IPS-NIHi7 (cell line): ENCODE data around the gene SDHA.
"Not testable (repeated sequence)": the region's sequence is repeated elsewhere in the genome, so short reads cannot be mapped to it uniquely, and the experiment has no call there.

Source experiments
- DNase-seq: peaks from one replicate; pipeline ENCODE4 v3.0.0; 2012; ENCODE audit warnings: mixed read lengths; ENCODE audit errors: extremely low spot score

SDHA gene

DNA sequence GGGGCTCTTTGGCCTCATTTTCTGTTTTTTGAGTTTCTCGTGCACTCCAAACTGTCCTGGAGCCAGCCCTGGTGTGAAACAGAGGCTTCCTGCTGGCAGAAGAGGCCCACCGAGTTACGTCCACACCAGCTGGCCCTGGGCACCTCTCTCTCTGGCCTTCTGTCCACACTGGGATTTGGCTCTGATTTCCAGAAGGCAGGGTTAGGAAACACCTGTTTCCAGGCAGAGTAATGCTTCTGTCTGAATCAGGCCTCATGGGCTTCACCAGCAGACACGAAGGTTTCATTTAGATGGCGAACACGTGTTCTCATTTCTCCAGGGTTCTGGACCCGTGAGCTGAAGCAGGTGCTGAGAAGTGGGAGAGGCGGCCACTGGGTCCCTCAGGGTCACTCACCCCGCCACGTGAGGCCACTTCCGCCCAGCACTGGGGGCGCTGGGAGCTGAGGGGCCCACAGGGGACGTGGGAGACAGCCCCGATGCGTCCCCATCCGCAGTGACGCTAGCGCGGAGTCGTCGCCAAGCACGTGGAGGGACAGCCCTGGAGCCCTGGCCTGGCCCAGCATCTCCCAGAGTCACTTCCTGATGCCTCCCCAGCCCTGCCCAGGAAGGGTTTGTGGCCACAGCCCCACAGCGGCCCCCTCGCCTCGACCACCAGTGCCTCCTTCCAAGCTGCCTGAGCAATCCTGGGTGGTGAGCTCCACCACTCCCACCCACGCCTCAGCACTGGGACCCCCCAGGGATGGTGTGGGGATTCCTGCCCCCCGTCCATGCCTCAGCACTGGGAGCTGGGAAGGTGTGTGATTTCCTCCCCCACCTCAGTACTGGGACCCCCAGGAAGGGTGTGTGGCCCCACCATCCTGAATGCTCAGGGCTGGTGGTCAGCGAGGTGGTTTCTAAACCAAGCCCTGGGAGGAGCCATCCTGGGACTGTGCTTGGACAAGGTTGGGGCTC, 31.8 kb upstream of the SDHA start:
- DNase-seq = no peak

DNA sequence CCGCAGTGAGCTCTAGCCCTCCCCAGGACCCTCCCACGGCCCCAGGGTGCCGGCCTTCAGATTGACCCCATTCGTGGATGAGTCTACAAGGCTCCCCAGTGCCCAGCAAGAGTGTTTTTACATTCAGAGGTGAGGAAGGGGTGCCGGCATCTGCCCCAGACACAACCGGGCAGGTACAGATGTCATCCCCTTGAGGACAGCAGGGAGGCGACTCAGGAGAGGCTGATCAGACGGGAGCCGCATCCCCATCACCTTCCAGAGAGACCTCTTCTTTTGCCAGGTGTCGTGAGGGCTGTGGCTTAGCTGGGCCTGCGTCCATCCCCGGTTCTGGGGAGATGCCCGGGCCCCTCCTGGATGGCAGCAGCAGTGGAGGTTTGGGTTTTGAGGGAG, 31.1 kb upstream of the SDHA start:
- no peak for DNase-seq

DNA sequence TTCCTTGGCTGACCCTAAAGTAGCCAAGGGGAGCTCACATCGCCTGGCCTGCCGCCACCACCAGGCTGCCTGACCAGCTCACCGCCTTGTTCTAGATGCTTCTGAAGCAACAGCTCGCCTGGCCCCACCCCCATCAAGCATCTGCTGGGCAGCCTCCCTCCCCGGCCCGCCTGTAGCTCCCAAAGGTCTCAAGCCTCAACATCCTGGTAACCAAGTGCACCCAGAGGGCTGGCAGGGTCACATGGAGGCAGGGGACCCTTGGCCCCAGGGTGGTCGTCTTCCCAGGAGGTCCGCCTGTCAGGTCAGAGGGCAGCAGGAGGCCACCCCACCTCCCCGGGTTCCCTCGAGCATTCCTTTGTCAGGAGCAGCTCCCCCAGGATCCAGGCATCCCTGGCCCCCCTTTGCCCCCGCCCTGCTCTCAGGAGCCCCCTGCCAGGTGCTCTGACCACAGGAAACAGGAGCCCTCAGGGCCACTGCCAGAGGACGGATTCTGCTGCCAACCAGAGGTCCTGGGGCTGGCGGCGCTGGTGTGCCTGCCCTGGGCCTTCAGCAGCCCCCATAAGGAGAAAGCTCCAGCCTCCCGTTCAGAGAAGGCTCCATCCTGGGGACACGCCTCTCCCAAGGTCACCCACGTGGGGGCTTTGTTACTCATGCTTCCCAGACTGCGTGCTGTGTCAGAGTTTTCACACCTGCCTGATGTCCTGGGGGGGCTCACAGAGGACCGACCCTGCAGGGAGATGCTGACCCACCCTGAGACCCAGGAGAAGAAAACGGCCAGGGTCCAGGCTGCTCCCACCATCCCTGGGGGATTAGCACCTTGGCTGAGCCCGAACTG, 30.3 kb upstream of the SDHA start:
- no peak for DNase-seq

DNA sequence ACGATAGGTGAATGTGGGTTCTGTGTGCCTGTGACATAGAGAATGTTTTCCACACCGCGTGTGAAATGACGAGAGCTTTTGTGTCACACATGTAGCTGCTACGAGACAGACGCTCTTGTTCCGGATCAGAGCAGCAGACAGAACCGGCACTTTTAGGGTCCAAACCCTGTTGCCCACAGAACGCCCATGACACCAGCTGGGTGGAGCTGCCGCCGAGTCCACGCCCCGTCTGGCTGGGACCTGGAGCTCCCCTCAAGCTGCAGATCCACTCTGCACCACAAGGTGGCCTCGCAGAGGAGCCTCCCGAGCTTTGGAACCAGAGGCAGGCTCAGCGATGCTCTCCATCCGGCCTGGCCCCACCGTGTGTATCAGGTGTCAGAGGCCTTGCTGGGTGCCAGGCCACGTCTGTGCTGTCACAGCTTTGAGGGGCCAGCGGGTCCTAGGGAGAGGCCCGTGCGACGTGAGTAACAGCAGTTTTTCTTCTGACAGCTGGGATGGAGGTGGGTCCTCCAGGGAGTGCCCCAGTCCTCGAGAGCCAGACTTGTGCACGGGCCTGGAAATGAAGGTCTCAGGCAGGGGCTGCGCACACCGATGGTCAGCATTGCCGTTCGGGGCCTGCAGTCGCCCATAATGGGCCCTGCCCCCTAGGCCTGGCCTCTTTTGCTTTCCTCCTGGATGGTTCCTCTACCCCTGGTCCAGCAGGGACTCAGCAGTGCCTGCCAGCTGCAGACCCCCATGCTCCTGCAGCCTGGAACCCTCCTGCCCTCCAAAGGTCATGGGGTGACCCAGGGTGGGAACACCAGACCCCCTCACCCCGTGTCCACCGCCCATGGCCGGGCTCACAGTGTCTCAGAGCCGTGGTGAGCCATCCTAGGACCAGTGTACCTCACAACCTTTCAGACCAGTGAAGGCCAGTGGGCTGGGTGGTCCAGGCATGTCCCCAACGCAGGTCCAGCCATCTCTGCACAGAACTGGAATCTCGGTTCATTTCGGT, 29.3 kb upstream of the SDHA start:
- DNase-seq = peak; percentile 98

DNA sequence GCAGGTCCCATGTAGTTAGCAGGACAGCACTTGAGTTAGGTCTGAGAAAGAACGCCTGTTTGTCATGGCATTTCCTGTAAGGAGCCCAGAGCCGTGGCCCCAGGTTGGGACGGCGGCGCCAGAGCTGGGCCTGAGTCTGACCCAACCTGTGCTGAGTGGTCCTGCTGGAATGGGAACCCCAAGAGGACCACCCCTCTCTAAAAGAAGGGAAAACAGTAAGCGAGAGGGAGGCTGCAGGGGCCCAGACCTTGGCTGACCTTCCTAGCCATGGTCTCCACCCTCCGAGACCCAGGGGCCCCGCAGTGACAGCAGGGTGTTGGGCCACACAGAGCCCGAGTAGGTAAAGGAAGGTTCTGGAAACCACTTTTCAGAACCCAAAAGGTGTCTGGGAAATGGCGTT, 28.6 kb upstream of the SDHA start:
- DNase-seq = no peak

DNA sequence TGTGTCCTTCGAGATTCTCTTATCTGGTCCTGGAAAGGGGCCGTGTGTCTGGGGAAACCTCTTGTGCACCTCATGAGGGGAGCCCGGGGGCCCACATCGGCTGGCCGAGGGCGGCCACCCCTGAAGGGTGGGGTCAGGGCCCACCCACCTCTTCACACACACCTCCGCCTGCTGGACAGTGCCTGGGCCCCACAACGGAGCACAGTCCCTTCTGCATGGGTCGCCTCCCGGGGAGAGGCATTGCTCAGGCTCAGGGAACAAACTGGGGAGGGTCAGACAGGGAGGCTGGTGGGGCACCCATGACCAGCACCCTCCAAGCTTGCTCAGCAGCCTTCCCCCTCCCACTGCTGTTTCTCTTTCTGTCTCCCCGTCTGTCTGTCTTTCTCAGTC, 28.1 kb upstream of the SDHA start:
- DNase-seq = no peak

DNA sequence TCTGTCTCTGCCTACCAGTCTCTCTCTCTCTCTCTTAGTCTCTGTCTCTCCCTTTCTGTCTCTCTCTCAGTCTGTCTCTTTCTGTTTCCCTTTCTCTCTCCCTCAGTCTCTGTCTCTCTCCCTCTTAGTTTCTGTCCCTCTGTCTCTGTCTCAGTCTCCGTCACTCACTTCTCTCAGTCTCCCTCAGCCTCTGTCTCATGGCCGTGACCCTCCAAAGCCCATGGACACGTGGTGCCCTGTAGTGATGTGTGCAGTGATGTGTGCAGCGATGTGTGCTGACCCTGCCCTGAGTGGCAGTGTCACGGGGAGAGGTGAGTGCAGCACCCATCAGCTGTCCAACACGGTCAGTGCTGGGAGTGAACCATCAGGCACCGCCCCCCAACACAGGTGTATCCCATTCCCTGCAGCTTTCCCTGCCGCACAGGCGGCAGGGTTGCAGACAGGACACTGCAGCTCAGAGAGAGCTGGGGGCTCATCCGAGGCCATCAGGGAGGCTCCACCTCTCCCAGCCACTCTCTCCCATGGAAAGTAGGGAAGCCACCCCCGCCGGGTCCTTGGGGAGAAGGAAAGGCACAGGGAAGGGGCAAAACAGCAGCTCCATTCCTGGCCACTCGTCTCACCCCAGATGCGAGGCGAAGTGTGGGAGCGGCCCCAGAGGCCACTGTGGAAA, 27.6 kb upstream of the SDHA start:
- DNase-seq = no peak

DNA sequence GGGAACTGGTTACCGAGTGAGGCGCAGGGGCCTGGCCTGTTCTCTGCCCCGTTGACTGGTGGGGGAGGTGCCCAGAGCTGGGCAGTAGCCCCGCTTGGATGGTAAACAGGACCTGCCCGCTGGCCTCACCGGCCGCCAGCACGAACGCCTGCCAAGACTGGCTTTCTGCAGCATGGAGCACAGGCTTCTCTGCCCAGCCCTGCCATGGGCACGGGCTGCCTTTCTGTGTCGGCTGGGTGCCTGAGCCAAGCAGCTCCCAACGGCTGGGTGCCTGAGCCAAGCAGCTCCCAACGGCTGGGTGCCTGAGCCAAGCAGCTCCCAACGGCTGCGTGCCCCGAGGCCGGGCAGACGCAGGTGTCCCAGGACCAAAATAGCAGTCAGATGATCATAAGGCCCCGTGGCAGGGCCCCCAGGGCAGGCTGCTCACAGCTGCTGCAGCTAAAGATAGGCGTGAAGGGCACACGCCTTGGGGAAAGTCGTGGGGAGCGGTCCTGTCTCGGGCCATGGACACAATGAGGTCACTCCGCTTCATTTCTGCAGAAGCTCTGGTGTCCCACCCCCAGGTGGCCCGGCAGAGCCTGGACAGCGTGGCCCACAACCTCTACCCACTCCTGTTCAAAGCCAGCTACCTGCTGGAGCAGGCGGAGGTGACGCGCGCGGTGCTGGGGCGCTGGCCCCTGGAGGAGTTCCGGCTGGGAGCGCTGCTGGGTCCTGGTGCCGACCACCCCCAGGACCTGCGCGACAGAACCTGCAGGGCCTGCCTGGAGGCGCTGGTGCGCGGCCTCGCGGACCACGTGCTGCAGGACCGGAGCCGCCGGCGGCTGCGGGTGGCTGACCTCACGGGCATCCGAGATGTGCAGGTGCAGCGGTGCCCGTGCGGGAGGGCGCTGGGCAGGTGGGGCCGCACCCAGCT, 26.8 kb upstream of the SDHA start, which contains the start of gene LRRC14B:
TSS of gene LRRC14B (plus strand) at position 460 of the 913 bp plus-strand sequence. CDS start at position 504, 44 bp downstream.
- DNase-seq = no peak

DNA sequence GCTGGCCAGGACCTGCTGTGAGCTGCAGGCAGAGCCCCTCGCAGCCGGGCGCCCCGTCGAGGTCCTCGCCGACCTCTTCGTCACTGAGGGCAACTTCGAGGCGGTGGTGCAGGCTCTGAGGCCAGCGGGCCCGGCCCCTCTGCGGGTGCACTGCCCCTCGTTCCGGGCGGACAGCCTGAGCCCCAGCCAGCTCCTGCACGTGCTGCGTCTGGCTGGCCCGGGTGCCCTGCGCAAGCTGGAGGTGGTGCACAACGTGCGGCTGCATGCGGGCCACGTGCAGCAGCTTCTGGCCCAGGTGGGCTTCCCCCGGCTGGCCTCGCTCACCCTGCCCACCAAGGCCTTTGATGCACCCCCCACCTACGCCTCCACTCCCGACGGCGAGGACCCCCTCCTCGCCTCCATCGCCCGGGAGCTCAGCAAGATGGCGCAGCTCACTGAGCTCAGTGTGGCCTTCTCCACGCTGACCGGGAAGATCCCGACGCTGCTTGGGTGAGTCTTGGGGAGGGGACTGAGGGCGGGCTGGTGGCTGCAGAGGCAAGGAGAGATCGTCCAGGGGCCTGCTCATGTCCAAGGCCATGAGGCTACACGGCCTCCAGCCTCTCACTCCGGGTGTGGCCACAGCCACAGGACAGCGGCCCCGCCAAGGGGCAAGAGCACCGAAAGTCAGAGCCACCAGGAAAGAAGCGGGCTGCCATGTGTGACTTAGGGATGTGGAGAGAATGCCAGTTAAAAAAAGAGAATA, 26.0 kb upstream of the SDHA start:
- DNase-seq = no peak

DNA sequence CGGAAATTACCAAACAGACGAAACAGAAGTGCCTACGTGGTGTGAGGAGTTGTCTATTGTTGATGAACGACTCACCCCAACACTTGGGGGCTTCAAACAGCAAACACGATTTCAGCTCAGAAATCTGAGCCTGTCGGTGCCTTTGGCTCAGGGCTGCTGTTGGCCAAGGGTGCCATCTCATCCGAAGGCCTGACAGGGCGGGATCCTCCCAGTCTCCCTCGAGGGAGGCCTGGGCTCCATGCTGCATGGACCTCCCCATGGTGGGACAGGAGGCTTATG, 25.5 kb upstream of the SDHA start:
- no peak for DNase-seq

DNA sequence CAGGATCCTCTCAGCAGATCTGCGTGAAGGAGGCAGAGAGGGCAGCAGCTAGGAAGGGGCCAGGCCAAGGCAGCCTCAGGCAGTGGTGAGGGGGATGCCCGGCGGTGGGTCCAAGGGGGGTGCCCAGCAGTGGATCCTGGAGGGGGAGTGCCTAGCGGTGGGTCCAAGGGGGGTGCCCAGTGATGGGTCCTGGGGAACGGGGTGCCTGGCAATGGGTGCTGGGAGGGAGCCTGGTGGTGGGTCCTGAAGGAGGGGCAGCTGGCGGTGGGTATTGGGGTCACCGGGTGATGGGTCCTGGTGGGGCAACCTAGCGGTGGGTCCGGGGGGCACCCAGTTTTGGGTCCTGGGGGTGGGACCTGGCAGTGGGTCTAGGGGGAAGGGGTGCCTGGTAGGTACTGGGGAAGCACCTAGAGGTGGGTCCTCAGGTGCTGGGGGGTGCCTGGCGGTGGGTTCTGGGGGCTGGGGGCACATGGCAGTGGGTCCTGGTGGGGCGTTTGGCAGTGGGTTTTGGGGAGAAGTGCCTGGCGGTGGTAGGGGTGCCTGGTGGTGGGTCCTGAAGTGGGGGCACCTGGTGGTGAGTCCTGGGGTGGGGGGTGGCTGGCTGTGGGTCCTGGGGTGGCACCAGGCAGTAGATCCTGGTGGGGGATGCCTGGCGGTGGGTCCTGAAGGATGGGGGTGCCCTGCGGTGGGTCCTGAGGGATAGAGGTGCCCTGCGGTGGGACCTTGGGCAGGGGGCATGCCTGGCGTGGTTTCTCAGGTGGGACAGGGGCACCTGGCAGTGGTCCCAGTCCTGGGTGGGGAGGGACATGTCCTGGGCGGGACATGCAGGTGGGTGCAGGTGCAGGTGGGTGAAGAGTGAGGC, 24.9 kb upstream of the SDHA start:
- no peak for DNase-seq

DNA sequence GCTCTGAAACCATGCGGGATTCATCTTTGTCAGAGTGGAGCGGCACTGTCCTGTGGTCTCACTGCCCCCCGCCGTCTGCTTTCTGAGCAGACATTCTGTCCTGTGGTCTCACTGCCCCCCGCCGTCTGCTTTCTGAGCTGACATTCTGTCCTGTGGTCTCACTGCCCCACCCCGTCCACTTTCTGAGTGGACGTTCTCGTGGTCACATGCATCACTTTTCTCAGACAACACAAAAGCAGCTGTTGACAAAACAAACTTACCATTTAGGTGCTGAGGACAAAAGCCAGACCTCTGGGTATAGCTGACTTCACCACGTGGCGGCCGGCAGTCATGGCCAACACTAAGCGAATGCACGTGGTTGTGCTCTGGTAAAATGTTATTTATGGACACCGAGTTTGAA, 24.0 kb upstream of the SDHA start:
- no peak for DNase-seq

DNA sequence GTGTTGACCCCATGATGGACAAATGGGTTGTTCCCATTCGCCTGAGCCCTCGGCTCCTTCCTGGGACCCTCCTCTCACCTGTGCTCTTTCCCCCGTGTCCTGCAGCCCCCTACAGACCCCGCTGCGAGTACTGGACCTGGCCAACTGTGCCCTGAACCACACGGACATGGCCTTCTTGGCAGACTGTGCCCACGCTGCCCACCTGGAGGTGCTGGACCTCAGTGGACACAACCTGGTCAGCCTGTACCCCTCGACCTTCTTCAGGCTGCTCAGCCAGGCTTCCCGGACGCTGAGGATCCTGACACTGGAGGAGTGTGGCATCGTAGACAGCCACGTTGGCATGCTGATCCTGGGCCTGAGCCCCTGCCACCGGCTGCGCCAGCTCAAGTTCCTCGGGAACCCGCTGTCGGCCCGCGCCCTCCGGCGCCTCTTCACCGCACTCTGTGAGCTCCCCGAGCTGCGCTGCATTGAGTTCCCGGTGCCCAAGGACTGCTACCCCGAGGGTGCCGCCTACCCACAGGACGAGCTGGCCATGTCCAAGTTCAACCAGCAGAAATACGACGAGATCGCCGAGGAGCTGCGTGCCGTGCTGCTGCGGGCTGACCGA, 23.4 kb upstream of the SDHA start:
- DNase-seq = no peak

DNA sequence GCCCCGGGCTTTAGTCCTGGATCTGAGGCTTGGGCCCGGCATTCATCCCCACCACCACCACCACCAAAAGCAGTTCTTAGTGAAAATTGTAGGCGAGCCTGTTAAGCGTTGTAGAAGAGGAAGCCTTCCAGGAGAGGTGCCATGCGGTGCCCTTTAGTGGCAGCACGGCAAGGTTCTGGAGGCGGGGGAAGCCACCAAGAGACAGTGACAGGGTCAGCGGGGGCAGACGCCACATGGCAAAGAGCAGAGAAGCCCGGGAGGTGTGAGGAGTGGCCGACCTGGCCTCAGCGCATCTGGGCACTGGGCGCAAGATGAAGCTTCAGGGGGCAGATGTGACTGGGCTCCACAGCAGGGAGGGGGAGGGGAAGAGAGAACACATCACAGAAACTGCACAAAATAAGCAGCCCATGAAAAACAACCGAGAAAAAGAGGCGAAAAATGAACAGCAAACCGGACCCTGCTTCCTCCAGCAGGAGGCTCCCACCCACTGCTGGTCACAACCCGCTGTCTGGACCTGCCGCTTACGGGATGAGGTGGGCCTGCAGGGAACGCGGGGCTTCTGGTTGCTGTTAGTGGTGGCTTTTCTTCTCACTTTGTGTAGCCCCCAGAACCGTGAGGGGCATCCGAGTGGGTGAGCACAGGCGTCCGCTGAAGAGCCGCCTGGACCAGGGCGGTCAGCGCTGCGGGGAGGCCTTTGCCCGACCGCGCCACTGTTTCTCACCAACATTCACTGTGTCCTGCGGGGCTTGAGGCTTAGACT, 22.5 kb upstream of the SDHA start:
- peak; percentile 67 for DNase-seq

DNA sequence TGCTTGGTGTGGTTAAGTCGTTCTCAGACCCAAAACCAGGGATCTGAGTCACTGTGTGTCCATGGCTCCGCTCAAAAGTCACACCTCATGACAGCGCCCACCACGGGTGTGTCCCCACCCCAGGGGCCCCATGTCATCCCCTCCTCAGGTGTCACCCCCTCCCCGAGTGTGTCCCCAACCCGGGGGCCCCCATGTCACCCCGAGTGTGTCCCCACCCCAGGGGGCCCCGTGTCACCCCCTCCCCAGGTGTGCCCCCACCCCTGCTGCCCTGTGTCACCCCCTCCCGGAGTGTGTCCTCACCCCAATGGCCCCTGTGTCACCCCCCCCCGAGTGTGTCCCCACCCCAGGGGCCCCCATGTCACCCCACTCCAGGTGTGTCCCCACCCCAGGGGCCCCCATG, 21.8 kb upstream of the SDHA start:
- no peak for DNase-seq

DNA sequence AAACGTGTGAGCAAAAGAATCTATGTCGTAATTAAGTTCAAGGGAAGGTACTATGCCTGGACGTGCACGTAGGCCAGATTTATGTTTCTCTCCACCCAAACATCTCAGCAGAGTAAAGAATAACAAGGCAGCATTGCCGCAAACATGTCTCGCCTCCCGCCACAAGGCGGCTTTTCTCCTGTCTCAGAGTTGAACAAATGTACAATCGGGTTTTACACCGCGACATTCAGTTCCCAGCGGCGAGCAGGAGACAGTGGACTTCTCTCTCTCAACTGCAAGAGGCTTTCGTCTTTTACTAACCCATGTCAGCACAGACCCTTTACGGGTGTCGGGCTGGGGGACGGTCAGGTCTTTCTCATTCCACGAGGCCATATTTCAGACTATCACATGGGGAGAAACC, 21.1 kb upstream of the SDHA start:
- DNase-seq = not testable (repeated sequence)

DNA sequence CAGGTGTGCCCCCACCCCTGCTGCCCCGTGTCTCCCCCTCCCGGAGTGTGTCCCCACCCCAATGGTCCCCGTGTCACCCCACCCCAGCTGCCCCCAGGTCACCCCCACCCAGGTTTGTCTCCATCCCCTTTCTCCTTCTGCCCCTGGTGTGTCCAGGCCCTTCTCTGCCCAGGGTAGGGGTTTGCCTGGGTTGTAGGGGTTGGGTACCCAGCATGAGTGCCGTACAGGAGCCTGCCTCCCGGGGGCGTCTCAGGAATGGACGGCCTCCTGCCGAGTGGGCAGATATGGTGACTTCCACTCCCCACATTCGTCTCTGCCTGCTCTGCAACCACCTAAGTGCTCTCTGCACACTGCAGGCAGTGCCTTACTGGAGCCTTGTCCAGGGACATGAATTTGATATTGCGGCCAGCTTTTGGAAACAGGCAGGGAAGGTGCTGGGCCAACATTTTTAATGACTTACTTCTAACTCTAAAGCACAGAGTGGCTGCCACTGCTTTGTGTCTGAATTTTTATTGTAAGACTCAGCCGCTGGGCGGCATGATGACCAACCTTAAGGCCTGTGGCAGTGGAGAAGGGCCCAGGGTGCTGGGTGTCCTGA, 20.1 kb upstream of the SDHA start:
- DNase-seq = no peak
